HG02981 (cell line): ENCODE results near the gene SLC2A4RG.
"Not testable (repeated sequence)": the region's sequence is repeated elsewhere in the genome, so short reads cannot be mapped to it uniquely, and the experiment has no call there.

Experiments used
- ATAC-seq: cut with Tn5 transposase; IDR thresholded peaks from one replicate; pipeline ENCODE4 v1.9.1; 2021; ENCODE audit warnings: mild to moderate bottlenecking, moderate library complexity; ENCODE audit not compliant: unreplicated experiment

The SLC2A4RG gene

GRCh38 chr20:63709149-63709527 is 30.4 kb upstream of the SLC2A4RG start:
- ATAC-seq = no peak

- no peak for ATAC-seq
Measured at GRCh38 chr20:63711085-63711645, 28.4 kb upstream of the SLC2A4RG start.

- no peak for ATAC-seq
Measured at GRCh38 chr20:63712191-63712590, 27.4 kb upstream of the SLC2A4RG start.

- ATAC-seq = no peak
Measured at GRCh38 chr20:63714858-63715257, 24.7 kb upstream of the SLC2A4RG start.

- no peak for ATAC-seq
Measured at GRCh38 chr20:63718996-63719395, 20.6 kb upstream of the SLC2A4RG start.

- not testable (repeated sequence) for ATAC-seq
Measured at GRCh38 chr20:63722967-63723622, 16.5 kb upstream of the SLC2A4RG start.

- ATAC-seq = not testable (repeated sequence)
Measured at GRCh38 chr20:63730189-63730733, 9.3 kb upstream of the SLC2A4RG start.

GRCh38 chr20:63731410-63731809 is 8.2 kb upstream of the SLC2A4RG start:
- no peak for ATAC-seq

- ATAC-seq = no peak
Measured at GRCh38 chr20:63732118-63733095, 7.2 kb upstream of the SLC2A4RG start.

- ATAC-seq = no peak
Measured at GRCh38 chr20:63733117-63733516, 6.5 kb upstream of the SLC2A4RG start.

- no peak for ATAC-seq
Measured at GRCh38 chr20:63733579-63734081, 5.9 kb upstream of the SLC2A4RG start.

- no peak for ATAC-seq
Measured at GRCh38 chr20:63734111-63734945, 5.2 kb upstream of the SLC2A4RG start.

- ATAC-seq = no peak
Measured at GRCh38 chr20:63734946-63735858, 4.4 kb upstream of the SLC2A4RG start.

- no peak for ATAC-seq
Measured at GRCh38 chr20:63735859-63736718, 3.5 kb upstream of the SLC2A4RG start, which contains the start of gene LIME1. Gene LIME1 (plus strand): TSS chr20:63736664. CDS start chr20:63737550, 886 bp downstream.

GRCh38 chr20:63736893-63737694 is 2.5 kb upstream of the SLC2A4RG start:
- ATAC-seq = no peak

- ATAC-seq = no peak
Measured at GRCh38 chr20:63737695-63737944, 2.0 kb upstream of the SLC2A4RG start.

GRCh38 chr20:63737945-63738686 is 1.5 kb upstream of the SLC2A4RG start:
- ATAC-seq = no peak
